Heart left ventricle (tissue), 16 donors: ENCODE measurements around the gene SRSF3. TPM values are rescaled to one million over a fixed set of nuclear protein-coding genes. Genes with fewer than 3 reads are reported as not detected.

ENCODE experiments used
- ATAC-seq, 4 donors: fragments of 200-7000 bp; cut with Tn5 transposase; one replicate each; pipeline ENCODE4 v1.9.1; 2020 to 2022; ENCODE audit warnings: moderate library complexity in 4 of 4, mild to moderate bottlenecking in 3 of 4, moderate number of reproducible peaks in 1 of 4
- DNase-seq, 5 donors: peaks; one replicate each; pipeline ENCODE4 v3.0.0-alpha.2; 2020
- H3K27ac ChIP-seq, 12 donors: fragments of 200-600 bp; sonication (generic) in 4 of 12; one replicate each; pipeline versions ENCODE4 v1.5.0 to v1.8.0; 2016 to 2022; ENCODE audit warnings: mild to moderate bottlenecking in 2 of 12
- H3K27me3 ChIP-seq, 9 donors: fragments of 200-600 bp; sonication (generic) in 2 of 9; one replicate each; pipeline versions ENCODE4 v1.5.1 to v1.8.0; 2016 to 2022; ENCODE audit warnings: mild to moderate bottlenecking in 3 of 9
- H3K36me3 ChIP-seq, 9 donors: fragments of 200-600 bp; sonication (generic) in 2 of 9; one replicate each; pipeline versions ENCODE4 v1.5.0 to v1.8.0; 2018 to 2022; ENCODE audit warnings: mild to moderate bottlenecking in 2 of 9
- H3K4me1 ChIP-seq, 12 donors: fragments of 200-600 bp; sonication (generic) in 4 of 12; one replicate each; pipeline versions ENCODE4 v1.5.0 to v1.8.0; 2016 to 2022; ENCODE audit warnings: mild to moderate bottlenecking in 3 of 12
- H3K4me3 ChIP-seq, 12 donors: fragments of 200-600 bp; sonication (generic) in 4 of 12; one replicate each; pipeline versions ENCODE4 v1.5.0 to v1.8.0; 2017 to 2022; ENCODE audit warnings: mild to moderate bottlenecking in 9 of 12, moderate library complexity in 4 of 12
- H3K9me3 ChIP-seq, 12 donors: fragments of 200-600 bp; sonication (generic) in 4 of 12; one replicate each; pipeline versions ENCODE4 v1.5.0 to v1.8.0; 2016 to 2022; ENCODE audit warnings: mild to moderate bottlenecking in 1 of 12
- CTCF ChIP-seq, 12 donors: fragments of 200-600 bp; sonication (generic) in 4 of 12; IDR thresholded peaks; one replicate each; pipeline versions ENCODE4 v1.5.0 to v1.8.0; 2018 to 2022; ENCODE audit warnings: antibody characterized with exemption in 12 of 12, mild to moderate bottlenecking in 5 of 12
- POLR2A ChIP-seq, 2 donors: fragments of 450-650 bp; IDR thresholded peaks; one replicate each; pipeline ENCODE4 v1.6.1; 2017; ENCODE audit warnings: antibody characterized with exemption in 2 of 2, mild to moderate bottlenecking in 2 of 2, moderate library complexity in 2 of 2
- WGBS, 4 donors: extraction: QIAGEN DNeasy Blood & Tissue Kit in 2 of 4; methylation state at CpG; one replicate each; pipeline versions ENCODE4 v1.1.5 to v1.1.7; 2013 to 2018; 5-methylcytosine and 5-hydroxymethylcytosine counted together
- intact Hi-C, 10 donors: fragments of 100-400 bp; cut with DNase I; formaldehyde crosslinking; loops; one replicate each; pipeline versions ENCODE4 v1.11.1 to v1.14.2; 2022
- polyA plus RNA-seq, 2 donors: library from polyadenylated mRNA; stranded (reverse); fragments of 200-250 nt; gene quantifications; one replicate each; pipeline ENCODE4 v1.2.3, GENCODE V29; 2013
- total RNA-seq, 9 donors: library from RNA; depleted of rRNA in 2 of 9; stranded (reverse); fragments of >200 nt in 2 of 9; fragmentation: NEBNext Ultra II Directional in 3 of 9; extraction: Animal tissue kit (Norgen Biotek cat#: 25700) in 3 of 9; gene quantifications; one replicate each; pipeline versions ENCODE4 v1.1.0 to v1.2.4, GENCODE V29; 2016 to 2023
- donor health status: ischemic (EF 13 %, LVEDD 7.1; RV severe dilation, severe dysfunction).
- donor health status: healthy with polysubstance abuse.
- donor health status: DM: no; HTN: yes; CAD: no.
- donor health status: DM: no; HTN: no; CAD: no.
- donor health status: ischemic (EF 25% LVEDD 6.9; RV normal size, moderate dysfunction).
- donor health status: ischemic (EF 25% LVEDD 5.7; RV mildly dilated, moderate dysfunction).
- donor health status: healthy.
- donor health status: DM: yes; HTN: yes; CAD: no.
- donor health status: ischemic (EF 35%, LVEDD 5.7; RV mildly dilated, moderate dysfunction).
- donor health status: nonischemic (EF 11% LVEDD 7.7; RV severe dilation, severe dysfunction).
- donor health status: DM: yes; HTN: yes; CAD: no.
- donor health status: PGD.
- donor health status: ischemic (EF 29% LVEDD 5.4; RV normal size, mild dysfunction).
- donor health status: nonischemic (EF 23%, LVEDD 6.1; RV moderate dilation, normal function).

SRSF3 gene
- total and polyA plus RNA-seq, 11 donors, result 43.2 to 215 (median 111) TPM

GRCh38 chr6:36546920-36547645 is 47.1 kb upstream of the SRSF3 start, which contains the start of gene STK38:
Gene STK38 (minus strand): TSS chr6:36547479. CDS start chr6:36540202, 7,277 bp downstream.
- WGBS, 4 donors, result 0% methylated on average over 29 to 51 of the region's 51 CpGs
- TF ChIP-seq POLR2A (IDR thresholded peaks at IDR 0.05), result peak; percentile 96 to 98
- peak in 4 of 12 donors; percentile 7 to 35 (median 22) for TF ChIP-seq CTCF (IDR thresholded peaks at IDR 0.05)
- Histone ChIP-seq H3K27ac (peak within 1 kb of the TSS; percentile 96 to 100 (median 98)), H3K4me1 (peaks cover 0 to 54% (median 34%) of the 10 kb centered on the region in 12 donors), H3K4me3 (peak within 1 kb of the TSS; percentile 82 to 100 (median 94)), H3K27me3 (no peaks in the 10 kb centered on the region), H3K36me3 (no peaks in the 10 kb centered on the region), H3K9me3 (no peaks in the 10 kb centered on the region)
- intact Hi-C loops, result loop anchor here (1.0 to 10.0 kb wide), 9 partner anchors 45 to 128 kb away; partner anchors contain the start of genes SRSF3 (in 9 of the 10), KCTD20 (in 6 of the 10), PXT1 (in 6 of the 10) and CDKN1A (in 1 of the 10)
- ATAC-seq (peak; percentile 93 to 99 (median 96)), DNase-seq (peak; percentile 94 to 97 (median 95))

GRCh38 chr6:36547646-36548400 is 46.3 kb upstream of the SRSF3 start:
- peak overlapping the region in 11 of 12 donors; percentile 82 to 100 (median 93) for H3K4me3 ChIP-seq
- DNase-seq (no peak), ATAC-seq (no peak)
- H3K9me3 ChIP-seq, result no peaks in the 10 kb centered on the region
- H3K36me3 ChIP-seq, result no peaks in the 10 kb centered on the region
- TF ChIP-seq POLR2A (IDR thresholded peaks at IDR 0.05) (no peak), CTCF (IDR thresholded peaks at IDR 0.05) (no peak)
- intact Hi-C loops, result loop anchor here (1.0 to 10.0 kb wide), 9 partner anchors 44 to 127 kb away; partner anchors contain the start of genes SRSF3 (in 9 of the 10), KCTD20 (in 6 of the 10), PXT1 (in 6 of the 10) and CDKN1A (in 1 of the 10)
- H3K4me1 ChIP-seq, result peaks cover 0 to 47% (median 31%) of the 10 kb centered on the region in 12 donors
- H3K27ac ChIP-seq, result peak overlapping the region; percentile 58 to 100 (median 98)
- no peaks in the 10 kb centered on the region for H3K27me3 ChIP-seq
- 65 to 71% (median 67%) methylated on average over 13 of the region's 13 CpGs for WGBS, 4 donors

- no peaks in the 10 kb centered on the region for H3K27me3 ChIP-seq
- H3K27ac ChIP-seq, result peak overlapping the region in 1 of 12 donors; percentile 98
- DNase-seq, result no peak
- intact Hi-C loops, result loop anchor here in 8 of 10 donors (5.0 to 10.0 kb wide), 5 partner anchors 44 to 126 kb away; partner anchors contain the start of genes KCTD20 (in 6 of the 8), PXT1 (in 6 of the 8), SRSF3 (in 3 of the 8) and CDKN1A (in 1 of the 8)
- no peaks in the 10 kb centered on the region for H3K9me3 ChIP-seq
- no peak overlapping the region for H3K4me3 ChIP-seq
- peaks cover 0 to 41% (median 28%) of the 10 kb centered on the region in 12 donors for H3K4me1 ChIP-seq
- whole genome bisulfite sequencing, 4 donors, result 88 to 97% (median 94%) methylated on average over 2 of the region's 2 CpGs
- no peaks in the 10 kb centered on the region for H3K36me3 ChIP-seq
- TF ChIP-seq CTCF (IDR thresholded peaks at IDR 0.05) (no peak), POLR2A (IDR thresholded peaks at IDR 0.05) (no peak)
- no peak for ATAC-seq
Observed at GRCh38 chr6:36548401-36548743, 45.8 kb upstream of the SRSF3 start.
